Keratinocyte (primary cell): Measurements from ENCODE around the gene MRPL33. TPM values are rescaled to one million over a fixed set of nuclear protein-coding genes. Genes with fewer than 3 reads are reported as not detected.

Source experiments
- DNase-seq: peaks from one replicate; pipeline ENCODE4 v3.0.0-alpha.2; 2011; ENCODE audit warnings: low read depth, missing footprints, low spot score
- FAIRE-seq: peaks from 2 replicates; lab custom pipeline; 2011; peaks lifted over from hg19 to GRCh38; lab: Jason Lieb, UNC
- H2AFZ ChIP-seq: 2 replicates; pipeline ENCODE4 v1.6.0; 2012; ENCODE audit warnings: low read length, control low read depth, inconsistent platforms; ENCODE audit not compliant: control insufficient read depth
- H3K27ac ChIP-seq: 2 replicates; pipeline ENCODE4 v1.5.1; 2011; ENCODE audit warnings: low read length; ENCODE audit not compliant: control insufficient read depth, insufficient read depth
- H3K27me3 ChIP-seq: 3 replicates; pipeline ENCODE4 v1.6.0; 2011; ENCODE audit warnings: low read length; ENCODE audit not compliant: control insufficient read depth, insufficient read depth; ENCODE audit errors: extremely low read depth
- H3K36me3 ChIP-seq, 2 experiments: 2 replicates in 1 of 2; 3 replicates in 1 of 2; pipeline ENCODE4 v1.5.1; 2011; ENCODE audit warnings: low read length in 2 of 2, mild to moderate bottlenecking in 1 of 2; ENCODE audit not compliant: control insufficient read depth in 2 of 2, insufficient read depth in 2 of 2; ENCODE audit errors: extremely low read depth in 1 of 2
- H3K4me1 ChIP-seq: 3 replicates; pipeline ENCODE4 v1.5.1; 2011; ENCODE audit warnings: low read length; ENCODE audit not compliant: control insufficient read depth, insufficient read depth; ENCODE audit errors: extremely low read depth
- H3K4me2 ChIP-seq: 3 replicates; pipeline ENCODE4 v1.6.0; 2011; ENCODE audit warnings: low read depth, low read length; ENCODE audit not compliant: control insufficient read depth, insufficient read depth; ENCODE audit errors: extremely low read depth
- H3K4me3 ChIP-seq, 3 experiments: fragments of 200-600 bp in 1 of 3; sonication (generic) in 1 of 3; 2 replicates in 2 of 3; 3 replicates in 1 of 3; pipeline ENCODE4 v1.5.1; 2011 to 2016; ENCODE audit warnings: low read length in 3 of 3, mild to moderate bottlenecking in 3 of 3, control low read depth in 2 of 3, inconsistent platforms in 1 of 3, low read depth in 1 of 3, mixed read lengths in 1 of 3, mixed run types in 1 of 3, moderate library complexity in 1 of 3; ENCODE audit not compliant: control insufficient read depth in 2 of 3, insufficient read depth in 2 of 3; ENCODE audit errors: extremely low read depth in 1 of 3
- H3K79me2 ChIP-seq: 2 replicates; pipeline ENCODE4 v1.6.0; 2012; ENCODE audit warnings: low read length; ENCODE audit not compliant: control insufficient read depth, insufficient read depth
- H3K9ac ChIP-seq: 3 replicates; pipeline ENCODE4 v1.6.0; 2011; ENCODE audit warnings: low read length; ENCODE audit not compliant: control insufficient read depth, insufficient read depth; ENCODE audit errors: extremely low read depth
- H3K9me1 ChIP-seq: 3 replicates; pipeline ENCODE4 v1.6.0; 2011; ENCODE audit warnings: low read length; ENCODE audit not compliant: control insufficient read depth, insufficient read depth; ENCODE audit errors: extremely low read depth
- H3K9me3 ChIP-seq: 2 replicates; pipeline ENCODE4 v1.5.1; 2012; ENCODE audit warnings: low read depth, low read length; ENCODE audit not compliant: control insufficient read depth
- H4K20me1 ChIP-seq: 3 replicates; pipeline ENCODE4 v1.6.0; 2011; ENCODE audit warnings: low read length; ENCODE audit not compliant: control insufficient read depth, insufficient read depth; ENCODE audit errors: extremely low read depth
- EZH2 ChIP-seq: IDR thresholded peaks from one replicate; pipeline ENCODE4 v1.6.1; 2012; ENCODE audit warnings: inconsistent platforms, mild to moderate bottlenecking, low read length, moderate library complexity
- dilution Hi-C: fragments of 300-500 bp; cut with MboI; formaldehyde crosslinking; loops from one replicate; pipeline ENCODE4 v1.7.0; 2020; ENCODE audit warnings: low sequenced_read_pairs; ENCODE audit not compliant: extremely low pct_ligation_motif_present
- polyA plus RNA-seq, 5 experiments: library from polyadenylated mRNA; depleted of rRNA in 3 of 5; stranded (reverse) in 3 of 5; stranded (forward) in 1 of 5; unstranded in 1 of 5; fragments of >200 nt; gene quantifications; 1 replicate in 1 of 5; 2 replicates in 3 of 5; 3 replicates in 1 of 5; pipeline versions ENCODE4 v1.2.1 to v1.2.3, GENCODE V29; 2011 to 2012; ENCODE audit warnings: missing spikeins in 2 of 5, low read depth in 1 of 5, low replicate concordance in 1 of 5
- TF ChIP-seq, protein P1 (sequence below), 3 experiments: IDR thresholded peaks in 1 of 3; conservative IDR thresholded peaks in 1 of 3; optimal IDR thresholded peaks in 1 of 3; 2 replicates in 2 of 3; 3 replicates in 1 of 3; pipeline versions ENCODE3 to v1.5.1; 2011; ENCODE audit warnings: low read length in 3 of 3, mild to moderate bottlenecking in 3 of 3, moderate library complexity in 2 of 3, control low read depth in 1 of 3, inconsistent platforms in 1 of 3; ENCODE audit not compliant: insufficient read depth in 2 of 3; ENCODE audit errors: extremely low read depth in 1 of 3

Gene MRPL33
- polyA plus RNA-seq, 1 donor (not counting 4 experiments of a cell fraction or from before 2014, with no cell fraction given) = 110 TPM

DNA sequence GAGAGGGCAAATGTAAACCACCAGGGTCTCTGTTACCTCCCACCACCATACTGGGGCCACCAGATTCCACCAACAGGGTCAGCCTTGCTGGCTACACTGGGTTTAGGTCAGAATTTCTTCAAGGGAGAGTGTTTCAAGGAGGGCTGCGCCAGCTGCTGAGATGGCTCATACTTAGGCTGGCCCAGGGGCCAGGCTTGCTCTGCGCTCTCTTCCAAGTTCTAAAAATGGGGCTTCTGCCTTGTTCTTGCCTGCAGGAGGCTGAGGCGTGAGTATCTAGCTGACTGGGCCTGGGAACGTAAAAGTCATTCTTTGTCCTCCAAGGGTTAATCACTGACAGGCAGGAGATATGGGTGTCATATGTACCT, 28.1 kb downstream of the MRPL33 start:
- no peak overlapping the region for H2AFZ ChIP-seq

DNA sequence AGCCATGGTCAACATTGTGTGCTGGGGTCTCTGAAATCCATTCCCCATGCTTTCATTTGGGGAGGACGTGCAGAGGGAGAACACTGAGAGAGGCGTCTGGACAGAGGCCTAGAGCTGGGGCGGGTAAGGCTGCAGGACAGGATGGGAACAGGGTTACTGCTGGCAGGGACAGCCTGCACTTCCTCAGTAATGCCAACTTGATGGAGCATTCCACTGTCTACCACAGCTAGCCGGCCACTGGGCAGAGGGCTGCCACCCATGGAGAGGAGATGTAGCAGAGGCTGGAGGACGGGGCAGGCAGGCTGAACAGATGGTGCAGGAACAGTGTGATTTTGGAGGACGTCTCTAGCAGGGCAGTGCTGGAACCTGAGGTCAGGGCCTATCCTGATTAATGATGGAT, 29.3 kb downstream of the MRPL33 start:
- Histone ChIP-seq H4K20me1 (no peaks in the 10 kb centered on the region), H3K9ac (no peak overlapping the region), H3K79me2 (no peaks in the 10 kb centered on the region), H2AFZ (no peak overlapping the region), H3K4me1 (peaks cover 35% of the 10 kb centered on the region), H3K27ac (peak overlapping the region; percentile 92), H3K4me2 (no peak overlapping the region), H3K9me1 (no peaks in the 10 kb centered on the region), H3K27me3 (no peaks in the 10 kb centered on the region), H3K4me3 (no peak overlapping the region), H3K9me3 (no peaks in the 10 kb centered on the region), H3K36me3 (no peaks in the 10 kb centered on the region)
- no peak for FAIRE-seq
- no peak for DNase-seq
- no peak for TF ChIP-seq EZH2
- TF ChIP-seq, protein P1, sequence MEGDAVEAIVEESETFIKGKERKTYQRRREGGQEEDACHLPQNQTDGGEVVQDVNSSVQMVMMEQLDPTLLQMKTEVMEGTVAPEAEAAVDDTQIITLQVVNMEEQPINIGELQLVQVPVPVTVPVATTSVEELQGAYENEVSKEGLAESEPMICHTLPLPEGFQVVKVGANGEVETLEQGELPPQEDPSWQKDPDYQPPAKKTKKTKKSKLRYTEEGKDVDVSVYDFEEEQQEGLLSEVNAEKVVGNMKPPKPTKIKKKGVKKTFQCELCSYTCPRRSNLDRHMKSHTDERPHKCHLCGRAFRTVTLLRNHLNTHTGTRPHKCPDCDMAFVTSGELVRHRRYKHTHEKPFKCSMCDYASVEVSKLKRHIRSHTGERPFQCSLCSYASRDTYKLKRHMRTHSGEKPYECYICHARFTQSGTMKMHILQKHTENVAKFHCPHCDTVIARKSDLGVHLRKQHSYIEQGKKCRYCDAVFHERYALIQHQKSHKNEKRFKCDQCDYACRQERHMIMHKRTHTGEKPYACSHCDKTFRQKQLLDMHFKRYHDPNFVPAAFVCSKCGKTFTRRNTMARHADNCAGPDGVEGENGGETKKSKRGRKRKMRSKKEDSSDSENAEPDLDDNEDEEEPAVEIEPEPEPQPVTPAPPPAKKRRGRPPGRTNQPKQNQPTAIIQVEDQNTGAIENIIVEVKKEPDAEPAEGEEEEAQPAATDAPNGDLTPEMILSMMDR (optimal IDR thresholded peaks at IDR 0.05 in 1 of 3, IDR thresholded peaks at IDR 0.05 in 1 of 3, conservative IDR thresholded peaks at IDR 0.05 in 1 of 3; ENCODE audit: extremely low read depth in 1 of 3, insufficient read depth in 2 of 3, low read length in 3 of 3) = no peak
- dilution Hi-C loops = no loop called here

More for the DNA sequence above, 28.1 kb downstream of the MRPL33 start:
- H3K4me3 ChIP-seq = peak overlapping the region in 1 of 3 experiments; percentile 12
- DNase-seq (peak; percentile 28), FAIRE-seq (no peak)
- H3K9me3 ChIP-seq = no peaks in the 10 kb centered on the region
- peak overlapping the region; percentile 70 for H3K4me2 ChIP-seq
- no peaks in the 10 kb centered on the region for H3K79me2 ChIP-seq
- peak overlapping the region; percentile 62 for H3K9ac ChIP-seq
- no peaks in the 10 kb centered on the region for H3K9me1 ChIP-seq
- no peaks in the 10 kb centered on the region for H3K36me3 ChIP-seq
- no peaks in the 10 kb centered on the region for H4K20me1 ChIP-seq
- peak overlapping the region; percentile 92 for H3K27ac ChIP-seq
- peaks cover 35% of the 10 kb centered on the region for H3K4me1 ChIP-seq
- dilution Hi-C loops = no loop called here
- no peak for TF ChIP-seq EZH2
- TF ChIP-seq, protein P1 (optimal IDR thresholded peaks at IDR 0.05 in 1 of 3, IDR thresholded peaks at IDR 0.05 in 1 of 3, conservative IDR thresholded peaks at IDR 0.05 in 1 of 3; ENCODE audit: extremely low read depth in 1 of 3, insufficient read depth in 2 of 3, low read length in 3 of 3) = peak in 1 of 3 experiments; percentile 5
- H3K27me3 ChIP-seq = no peaks in the 10 kb centered on the region
